Endothelial cell of umbilical vein (primary cell): ENCODE data around the gene SPIRE2.

Source experiments
- EZH2 ChIP-seq: IDR thresholded peaks from 2 replicates; pipeline ENCODE4 v1.6.1; 2012; ENCODE audit warnings: borderline replicate concordance, low read depth, mild to moderate bottlenecking, moderate library complexity, low read length, inconsistent platforms; ENCODE audit not compliant: severe bottlenecking
- MYC ChIP-seq: IDR thresholded peaks from one replicate; pipeline ENCODE4 v1.6.1; 2011; ENCODE audit warnings: mild to moderate bottlenecking, low read depth, low read length
- POLR2A ChIP-seq: IDR thresholded peaks from 2 replicates; pipeline ENCODE4 v1.6.1; 2012; ENCODE audit warnings: low read depth, mild to moderate bottlenecking, control low read depth, low read length
- TF ChIP-seq, protein P1 (sequence below), 2 donors: IDR thresholded peaks; 1 replicate in 1 of 2; 2 replicates in 1 of 2; pipeline ENCODE4 v1.5.1; 2011; ENCODE audit warnings: low read length in 2 of 2, mild to moderate bottlenecking in 2 of 2, moderate library complexity in 2 of 2, control low read depth in 1 of 2, inconsistent platforms in 1 of 2, low read depth in 1 of 2; ENCODE audit not compliant: insufficient read depth in 1 of 2; ENCODE audit errors: extremely low read depth in 1 of 2

DNA sequence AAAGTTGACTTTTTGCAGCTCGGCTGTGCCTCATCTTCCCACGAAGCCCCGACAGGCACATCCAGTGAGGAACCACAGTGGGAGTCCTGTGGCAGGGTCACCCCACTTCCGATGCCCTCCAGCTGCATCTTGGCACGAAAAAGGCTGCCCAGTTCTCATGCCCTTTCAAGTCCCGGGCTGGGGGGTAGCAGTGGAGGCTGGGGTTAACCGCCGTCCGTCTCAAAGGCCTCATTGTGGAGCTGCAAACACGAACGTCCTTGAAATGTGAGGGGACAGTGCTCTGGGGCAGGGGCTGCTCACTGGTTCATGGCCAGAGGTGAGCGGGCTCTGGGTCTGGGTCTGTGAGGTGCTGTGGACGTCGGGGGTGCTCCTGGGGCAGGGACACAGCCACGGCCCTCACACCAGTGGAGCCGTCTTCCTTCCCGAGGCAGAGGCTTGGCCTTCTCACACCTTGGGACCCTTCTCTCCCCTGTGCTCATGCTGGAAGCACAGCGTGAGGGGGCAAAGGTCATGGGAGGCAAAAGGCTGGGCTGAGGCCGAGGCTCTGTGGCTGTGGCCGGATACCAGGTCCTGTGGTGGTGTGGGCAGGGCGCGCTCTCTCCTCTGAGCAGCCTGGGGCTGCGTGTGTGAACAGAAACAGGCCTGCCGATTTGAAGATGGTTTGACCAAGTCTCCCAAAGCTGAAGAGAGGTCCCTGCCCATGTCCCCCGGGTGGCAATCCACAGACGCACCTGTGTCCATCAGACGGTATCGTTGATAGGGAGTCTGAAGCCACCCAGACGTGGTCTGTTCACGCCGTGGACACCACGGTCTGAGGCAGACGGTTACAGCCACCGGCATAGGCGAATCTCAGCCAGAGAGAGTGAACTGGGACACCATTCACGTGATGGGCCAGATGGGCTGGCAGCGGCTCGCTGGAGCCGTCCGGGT, 87.3 kb downstream of the SPIRE2 start:
- TF ChIP-seq, protein P1, sequence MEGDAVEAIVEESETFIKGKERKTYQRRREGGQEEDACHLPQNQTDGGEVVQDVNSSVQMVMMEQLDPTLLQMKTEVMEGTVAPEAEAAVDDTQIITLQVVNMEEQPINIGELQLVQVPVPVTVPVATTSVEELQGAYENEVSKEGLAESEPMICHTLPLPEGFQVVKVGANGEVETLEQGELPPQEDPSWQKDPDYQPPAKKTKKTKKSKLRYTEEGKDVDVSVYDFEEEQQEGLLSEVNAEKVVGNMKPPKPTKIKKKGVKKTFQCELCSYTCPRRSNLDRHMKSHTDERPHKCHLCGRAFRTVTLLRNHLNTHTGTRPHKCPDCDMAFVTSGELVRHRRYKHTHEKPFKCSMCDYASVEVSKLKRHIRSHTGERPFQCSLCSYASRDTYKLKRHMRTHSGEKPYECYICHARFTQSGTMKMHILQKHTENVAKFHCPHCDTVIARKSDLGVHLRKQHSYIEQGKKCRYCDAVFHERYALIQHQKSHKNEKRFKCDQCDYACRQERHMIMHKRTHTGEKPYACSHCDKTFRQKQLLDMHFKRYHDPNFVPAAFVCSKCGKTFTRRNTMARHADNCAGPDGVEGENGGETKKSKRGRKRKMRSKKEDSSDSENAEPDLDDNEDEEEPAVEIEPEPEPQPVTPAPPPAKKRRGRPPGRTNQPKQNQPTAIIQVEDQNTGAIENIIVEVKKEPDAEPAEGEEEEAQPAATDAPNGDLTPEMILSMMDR (IDR thresholded peaks at IDR 0.05; ENCODE audit: extremely low read depth in 1 of 2, insufficient read depth in 1 of 2, low read depth in 1 of 2, low read length in 2 of 2), result no peak
- TF ChIP-seq POLR2A (no peak), MYC (no peak), EZH2 (no peak)
